ENCODE results near the gene ANO7.

GRCh38 chr2:241225545-241225944 lies 37.1 kb downstream of the ANO7 start:
- TF ChIP-seq REST (IDR thresholded peaks at IDR 0.05; ENCODE audit: borderline replicate concordance) (no peak), CTCF (IDR thresholded peaks at IDR 0.05; ENCODE audit: poor library complexity, severe bottlenecking) (no peak), EP300 (conservative IDR thresholded peaks at IDR 0.05; ENCODE audit: poor library complexity, severe bottlenecking) (no peak), MXI1 (conservative IDR thresholded peaks at IDR 0.05; ENCODE audit: poor library complexity, severe bottlenecking) (no peak), POLR2AphosphoS5 (IDR thresholded peaks at IDR 0.05) (no peak), RAD21 (conservative IDR thresholded peaks at IDR 0.05) (no peak)

Data from neural cell (in vitro differentiated cells).